Smooth muscle cell (in vitro differentiated cells): ENCODE measurements around the gene ABL2. TPM values are rescaled to one million over a fixed set of nuclear protein-coding genes. Genes with fewer than 3 reads are reported as not detected.
"Not testable (repeated sequence)": the region's sequence is repeated elsewhere in the genome, so short reads cannot be mapped to it uniquely, and the experiment has no call there.

ENCODE experiments used
- DNase-seq: peaks from one replicate; lab custom pipeline; 2025; ENCODE audit not compliant: unreplicated experiment; lab: John Stamatoyannopoulos, UW
- H2AFZ ChIP-seq: fragments of 200-600 bp; sonication (generic); 2 replicates; pipeline ENCODE4 v1.6.0; 2016; ENCODE audit warnings: antibody characterized with exemption, low read depth, mild to moderate bottlenecking
- H3F3A ChIP-seq: fragments of 200-600 bp; sonication (generic); 2 replicates; pipeline ENCODE4 v1.6.0; 2017; ENCODE audit warnings: antibody characterized with exemption, low read depth
- H3K27ac ChIP-seq: fragments of 200-600 bp; sonication (generic); 2 replicates; pipeline ENCODE4 v1.5.1; 2016; ENCODE audit warnings: low read depth, mild to moderate bottlenecking
- H3K27me3 ChIP-seq: fragments of 200-600 bp; sonication (generic); 2 replicates; pipeline ENCODE4 v1.6.1; 2016; ENCODE audit warnings: low read depth, mild to moderate bottlenecking
- H3K36me3 ChIP-seq: fragments of 200-600 bp; sonication (generic); 2 replicates; pipeline ENCODE4 v1.5.1; 2016; ENCODE audit warnings: low read depth
- H3K4me1 ChIP-seq: fragments of 200-600 bp; sonication (generic); 2 replicates; pipeline ENCODE4 v1.5.1; 2016; ENCODE audit warnings: low read depth
- H3K4me2 ChIP-seq: fragments of 200-600 bp; sonication (generic); 2 replicates; pipeline ENCODE4 v1.6.0; 2016; ENCODE audit warnings: mild to moderate bottlenecking
- H3K4me3 ChIP-seq: fragments of 200-600 bp; sonication (generic); 2 replicates; pipeline ENCODE4 v1.5.1; 2016; ENCODE audit warnings: mild to moderate bottlenecking
- H3K79me2 ChIP-seq: fragments of 200-600 bp; sonication (generic); 2 replicates; pipeline ENCODE4 v1.6.0; 2016; ENCODE audit warnings: low read depth, mild to moderate bottlenecking
- H3K9ac ChIP-seq: fragments of 200-600 bp; sonication (generic); 2 replicates; pipeline ENCODE4 v1.6.0; 2016; ENCODE audit warnings: low read depth
- H3K9me3 ChIP-seq: fragments of 200-600 bp; sonication (generic); replicated peaks from 2 replicates; pipeline ENCODE4 v1.5.1; 2016; ENCODE audit warnings: low read depth
- H4K20me1 ChIP-seq: fragments of 200-600 bp; sonication (generic); 2 replicates; pipeline ENCODE4 v1.6.0; 2016; ENCODE audit warnings: low read depth
- WGBS: methylation state at CpG from one replicate; pipeline ENCODE4 v1.1.7; 2016; ENCODE audit warnings: low lambda C conversion rate; 5-methylcytosine and 5-hydroxymethylcytosine counted together
- polyA plus RNA-seq: library from polyadenylated mRNA; unstranded; fragments of >200 nt; fragmentation: Nextera tagmentation; extraction: Ambion mirVana; gene quantifications from 2 replicates; pipeline ENCODE4 v1.2.1, GENCODE V29; 2016
- total RNA-seq: library from RNA; depleted of rRNA; stranded (reverse); fragments of >200 nt; gene quantifications from 2 replicates; pipeline ENCODE4 v1.2.3, GENCODE V29; 2014
- TF ChIP-seq, protein P1 (sequence below): fragments of 200-600 bp; sonication (generic); IDR thresholded peaks from 2 replicates; pipeline ENCODE4 v1.5.1; 2017; ENCODE audit warnings: borderline replicate concordance, mild to moderate bottlenecking, antibody characterized with exemption; ENCODE audit not compliant: insufficient read depth, poor library complexity, severe bottlenecking

Gene ABL2
- total and polyA plus RNA-seq, 2 experiments from 2014 or later: 16.5 to 56.5 TPM

GRCh38 chr1:179230721-179231120, 1.2 kb upstream of the ABL2 start:
- H3K79me2 ChIP-seq: peaks cover 35% of the 10 kb centered on the region
- peak overlapping the region; percentile 32 for H3K27ac ChIP-seq
- TF ChIP-seq, protein P1, sequence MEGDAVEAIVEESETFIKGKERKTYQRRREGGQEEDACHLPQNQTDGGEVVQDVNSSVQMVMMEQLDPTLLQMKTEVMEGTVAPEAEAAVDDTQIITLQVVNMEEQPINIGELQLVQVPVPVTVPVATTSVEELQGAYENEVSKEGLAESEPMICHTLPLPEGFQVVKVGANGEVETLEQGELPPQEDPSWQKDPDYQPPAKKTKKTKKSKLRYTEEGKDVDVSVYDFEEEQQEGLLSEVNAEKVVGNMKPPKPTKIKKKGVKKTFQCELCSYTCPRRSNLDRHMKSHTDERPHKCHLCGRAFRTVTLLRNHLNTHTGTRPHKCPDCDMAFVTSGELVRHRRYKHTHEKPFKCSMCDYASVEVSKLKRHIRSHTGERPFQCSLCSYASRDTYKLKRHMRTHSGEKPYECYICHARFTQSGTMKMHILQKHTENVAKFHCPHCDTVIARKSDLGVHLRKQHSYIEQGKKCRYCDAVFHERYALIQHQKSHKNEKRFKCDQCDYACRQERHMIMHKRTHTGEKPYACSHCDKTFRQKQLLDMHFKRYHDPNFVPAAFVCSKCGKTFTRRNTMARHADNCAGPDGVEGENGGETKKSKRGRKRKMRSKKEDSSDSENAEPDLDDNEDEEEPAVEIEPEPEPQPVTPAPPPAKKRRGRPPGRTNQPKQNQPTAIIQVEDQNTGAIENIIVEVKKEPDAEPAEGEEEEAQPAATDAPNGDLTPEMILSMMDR: no peak
- no peaks in the 10 kb centered on the region for H3K36me3 ChIP-seq
- peaks cover 3% of the 10 kb centered on the region for H3F3A ChIP-seq
- H2AFZ ChIP-seq: peak overlapping the region; percentile 99
- no peaks in the 10 kb centered on the region for H3K27me3 ChIP-seq
- peaks cover 24% of the 10 kb centered on the region for H4K20me1 ChIP-seq
- no peak overlapping the region for H3K4me3 ChIP-seq
- no peak overlapping the region for H3K9ac ChIP-seq
- peak overlapping the region; percentile 99 for H3K4me2 ChIP-seq
- DNase-seq: no peak
- H3K9me3 ChIP-seq: no peaks in the 10 kb centered on the region
- peaks cover 10% of the 10 kb centered on the region for H3K4me1 ChIP-seq
- WGBS: 87% methylated on average over 3 of the region's 3 CpGs

DNA sequence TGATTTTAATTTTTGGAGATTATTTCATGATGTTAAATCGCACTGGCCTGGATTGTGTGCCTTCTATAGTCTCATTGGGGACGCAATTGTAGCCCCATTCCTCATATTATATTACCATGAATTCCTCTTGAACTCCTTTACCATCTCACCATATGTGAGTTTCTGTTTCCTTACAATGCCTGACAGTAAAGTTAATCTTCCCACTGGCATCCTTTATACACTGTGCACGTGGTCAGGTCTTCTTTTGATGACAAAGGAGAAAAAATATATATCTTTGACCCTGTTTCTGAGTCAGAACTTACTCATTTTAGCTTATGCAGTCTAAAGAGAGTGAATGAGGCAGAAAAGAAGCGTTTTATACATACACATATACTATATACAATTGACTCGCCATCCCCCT, 774 bp upstream of the ABL2 start:
- Histone ChIP-seq H3K4me2 (peak overlapping the region; percentile 99), H3K27me3 (no peaks in the 10 kb centered on the region), H3F3A (peaks cover 3% of the 10 kb centered on the region), H3K9ac (peak overlapping the region; percentile 93), H3K36me3 (no peaks in the 10 kb centered on the region), H3K4me3 (peak overlapping the region; percentile 99), H3K9me3 (no peaks in the 10 kb centered on the region), H4K20me1 (peaks cover 28% of the 10 kb centered on the region), H3K4me1 (peaks cover 10% of the 10 kb centered on the region), H3K27ac (peak overlapping the region; percentile 32), H2AFZ (peak overlapping the region; percentile 99), H3K79me2 (peaks cover 39% of the 10 kb centered on the region)
- TF ChIP-seq, protein P1: no peak
- 46% methylated on average over 5 of the region's 5 CpGs for WGBS
- DNase-seq: no peak

- H3K4me1 ChIP-seq: peaks cover 10% of the 10 kb centered on the region
- H3K79me2 ChIP-seq: peaks cover 52% of the 10 kb centered on the region
- peak overlapping the region; percentile 99 for H3K4me3 ChIP-seq
- TF ChIP-seq, protein P1: no peak
- peak overlapping the region; percentile 99 for H3K4me2 ChIP-seq
- peak overlapping the region; percentile 93 for H3K9ac ChIP-seq
- H3K27me3 ChIP-seq: no peaks in the 10 kb centered on the region
- no peaks in the 10 kb centered on the region for H3K36me3 ChIP-seq
- peaks cover 3% of the 10 kb centered on the region for H3F3A ChIP-seq
- peaks cover 39% of the 10 kb centered on the region for H4K20me1 ChIP-seq
- H3K27ac ChIP-seq: peak overlapping the region; percentile 32
- WGBS: 2% methylated on average over 14 of the region's 19 CpGs
- H3K9me3 ChIP-seq: no peaks in the 10 kb centered on the region
- DNase-seq: peak; percentile 27
- H2AFZ ChIP-seq: peak overlapping the region; percentile 74
Measured at GRCh38 chr1:179228783-179229213, 679 bp downstream of the ABL2 start.

DNA sequence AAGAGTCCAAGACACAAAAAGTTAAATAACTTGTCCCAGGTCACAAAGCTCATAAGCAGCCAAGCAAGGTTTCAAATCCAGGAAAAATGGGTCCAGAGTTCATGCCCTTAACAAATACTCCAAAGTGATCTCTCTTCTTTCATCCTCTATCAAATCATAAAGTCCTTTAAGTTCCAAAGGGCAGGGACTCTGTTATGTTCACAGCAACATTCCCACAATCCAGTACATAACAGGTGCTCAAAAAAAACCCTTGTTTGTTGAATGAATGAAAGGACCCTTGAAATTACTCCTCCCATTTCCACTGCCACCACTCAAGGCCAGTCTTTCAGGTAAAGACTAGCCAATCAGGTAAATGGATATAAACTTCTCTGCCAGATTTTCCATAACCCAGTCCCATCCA, 2.7 kb downstream of the ABL2 start:
- no peaks in the 10 kb centered on the region for H3K27me3 ChIP-seq
- TF ChIP-seq, protein P1: no peak
- no peak for DNase-seq
- H3K9me3 ChIP-seq: no peaks in the 10 kb centered on the region
- no peak overlapping the region for H3K4me2 ChIP-seq
- no peak overlapping the region for H3K4me3 ChIP-seq
- H4K20me1 ChIP-seq: peaks cover 50% of the 10 kb centered on the region
- no peaks in the 10 kb centered on the region for H3K36me3 ChIP-seq
- peaks cover 70% of the 10 kb centered on the region for H3K79me2 ChIP-seq
- H3F3A ChIP-seq: no peaks in the 10 kb centered on the region
- H3K27ac ChIP-seq: no peak overlapping the region
- H2AFZ ChIP-seq: no peak overlapping the region
- H3K9ac ChIP-seq: no peak overlapping the region
- H3K4me1 ChIP-seq: peaks cover 10% of the 10 kb centered on the region

DNA sequence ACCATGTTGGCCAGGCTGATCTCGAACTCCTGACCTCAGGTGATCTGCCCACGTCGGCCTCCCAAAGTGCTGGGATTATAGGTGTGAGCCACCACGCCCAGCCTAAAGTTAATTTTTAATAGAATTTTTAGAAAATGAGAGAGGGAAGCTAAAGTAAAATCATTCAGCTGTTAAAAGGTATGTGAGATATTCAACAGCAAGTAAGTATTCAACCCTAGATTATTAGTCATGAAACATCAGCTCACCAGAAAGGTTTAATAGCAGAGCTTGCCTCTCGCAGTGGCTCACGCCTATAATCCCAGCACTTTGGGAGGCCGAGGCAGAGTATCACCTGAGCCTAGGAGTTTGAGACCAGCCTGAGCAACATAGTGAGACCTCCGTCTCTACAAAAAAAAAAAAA, 5.0 kb downstream of the ABL2 start:
- H4K20me1 ChIP-seq: peaks cover 55% of the 10 kb centered on the region
- H3K4me2 ChIP-seq, DNase-seq, H2AFZ ChIP-seq, H3K27me3 ChIP-seq, H3K36me3 ChIP-seq, H3F3A ChIP-seq, H3K27ac ChIP-seq, H3K4me1 ChIP-seq, H3K4me3 ChIP-seq, H3K9ac ChIP-seq, H3K9me3 ChIP-seq: not testable (repeated sequence)
- 95% methylated on average over 8 of the region's 8 CpGs for WGBS
- peaks cover 82% of the 10 kb centered on the region for H3K79me2 ChIP-seq

GRCh38 chr1:179221121-179221520, 8.4 kb downstream of the ABL2 start:
- H3K27ac ChIP-seq, H3F3A ChIP-seq: not testable (repeated sequence)
- H3K79me2 ChIP-seq: peaks cover 73% of the 10 kb centered on the region

More at GRCh38 chr1:179221121-179221520, 8.4 kb downstream of the ABL2 start:
- 96% methylated on average over 7 of the region's 7 CpGs for WGBS
- H2AFZ ChIP-seq, DNase-seq, H3K4me2 ChIP-seq, H3K9me3 ChIP-seq, H3K4me3 ChIP-seq, H3K4me1 ChIP-seq, H3K36me3 ChIP-seq, H3K9ac ChIP-seq, H3K27me3 ChIP-seq: not testable (repeated sequence)
- H4K20me1 ChIP-seq: peaks cover 37% of the 10 kb centered on the region
